SK-N-MC (cell line): ENCODE results near the gene RDM1.

Experiments
- EZH2 ChIP-seq: fragments of 200-600 bp; sonication (generic); IDR thresholded peaks from one replicate; pipeline ENCODE4 v1.6.1; 2017; ENCODE audit warnings: antibody characterized with exemption
- POLR2AphosphoS5 ChIP-seq: IDR thresholded peaks from 2 replicates; pipeline ENCODE4 v1.6.1; 2012; ENCODE audit warnings: mild to moderate bottlenecking, low read depth, low read length, borderline replicate concordance

- TF ChIP-seq EZH2 (no peak), POLR2AphosphoS5 (no peak)
Measured at GRCh38 chr17:35973333-35974260, 43.0 kb upstream of the RDM1 start.
